Measurements from ENCODE around the gene CD9. TPM values are rescaled to one million over a fixed set of nuclear protein-coding genes. Genes with fewer than 3 reads are reported as not detected.

Gene CD9
- total and polyA plus RNA-seq, 2 donors (not counting 1 experiment from before 2014, with no cell fraction given): 7.2 to 12.8 TPM

GRCh38 chr12:6182279-6182898 lies 17.8 kb upstream of the CD9 start:
- Histone ChIP-seq H3K27ac (ENCODE audit: low read length in 2 of 2) (no peak overlapping the region), H3K9me3 (ENCODE audit: control extremely low read depth in 1 of 3, control insufficient read depth in 2 of 3, insufficient read depth in 1 of 3, low read length in 2 of 3) (no peaks in the 10 kb centered on the region), H3K79me2 (ENCODE audit: control insufficient read depth, insufficient read depth, low read length) (no peaks in the 10 kb centered on the region), H2AFZ (ENCODE audit: insufficient read depth, low read depth, low read length, poor library complexity, severe bottlenecking) (no peak overlapping the region), H3K4me2 (replicated peaks; ENCODE audit: low read depth, low read length, poor library complexity, severe bottlenecking) (no peak overlapping the region), H3K9ac (ENCODE audit: low read length) (no peak overlapping the region), H3K27me3 (replicated peaks in 1 of 4; ENCODE audit: control extremely low read depth in 1 of 4, control insufficient read depth in 3 of 4, insufficient read depth in 4 of 4, low read length in 3 of 4) (peaks cover 0 to 16% (median 0%) of the 10 kb centered on the region in 4 experiments), H4K20me1 (ENCODE audit: control insufficient read depth, insufficient read depth, low read length, poor library complexity, severe bottlenecking) (no peaks in the 10 kb centered on the region), H3K4me3 (ENCODE audit: control extremely low read depth in 1 of 5, extremely low read depth in 1 of 5, insufficient read depth in 1 of 5, low read depth in 2 of 5, low read length in 4 of 5) (no peak overlapping the region), H3K4me1 (ENCODE audit: control insufficient read depth in 2 of 2, insufficient read depth in 2 of 2, low read length in 2 of 2) (no peaks in the 10 kb centered on the region), H3K36me3 (replicated peaks in 1 of 2; ENCODE audit: control extremely low read depth in 1 of 2, control insufficient read depth in 1 of 2, extremely low read depth in 1 of 2, insufficient read depth in 2 of 2, low read length in 1 of 2) (no peaks in the 10 kb centered on the region)
- Mint-ChIP-seq H3K27me3 (peaks cover 36% of the 10 kb centered on the region), H3K27ac (no peak overlapping the region), H3K9me3 (ENCODE audit: insufficient read depth) (no peaks in the 10 kb centered on the region), H3K4me3 (no peak overlapping the region), H3K4me1 (no peaks in the 10 kb centered on the region)
- ChIA-PET CTCF (no interaction called here), POLR2A (no interaction called here)
- no peak for ATAC-seq (ENCODE audit: low read depth)
- DNase-seq: no peak
- no peak for TF ChIP-seq CTCF (IDR thresholded peaks at IDR 0.05)
- TF ChIP-seq EZH2 (IDR thresholded peaks at IDR 0.05; ENCODE audit: borderline replicate concordance, insufficient read depth, low read depth, low read length, poor library complexity, severe bottlenecking): no peak
- 64% methylated on average over 19 of the region's 19 CpGs for WGBS (ENCODE audit: insufficient coverage)
- intact Hi-C loops (cut with micrococcal nuclease): no loop called here

GRCh38 chr12:6183689-6184428 lies 16.3 kb upstream of the CD9 start:
- no peak overlapping the region for H3K4me3 Mint-ChIP-seq
- WGBS (ENCODE audit: insufficient coverage): 81% methylated on average over 4 of the region's 7 CpGs
- Histone ChIP-seq H3K4me1 (ENCODE audit: control insufficient read depth in 2 of 2, insufficient read depth in 2 of 2, low read length in 2 of 2) (peaks cover 1 to 2% of the 10 kb centered on the region in 2 donors), H3K4me2 (replicated peaks; ENCODE audit: low read depth, low read length, poor library complexity, severe bottlenecking) (no peak overlapping the region), H3K36me3 (replicated peaks in 1 of 2; ENCODE audit: control extremely low read depth in 1 of 2, control insufficient read depth in 1 of 2, extremely low read depth in 1 of 2, insufficient read depth in 2 of 2, low read length in 1 of 2) (no peaks in the 10 kb centered on the region), H3K9ac (ENCODE audit: low read length) (no peak overlapping the region), H3K27me3 (replicated peaks in 1 of 4; ENCODE audit: control extremely low read depth in 1 of 4, control insufficient read depth in 3 of 4, insufficient read depth in 4 of 4, low read length in 3 of 4) (peaks cover 0 to 26% (median under 1%) of the 10 kb centered on the region in 4 experiments), H3K27ac (ENCODE audit: low read length in 2 of 2) (no peak overlapping the region), H3K4me3 (ENCODE audit: control extremely low read depth in 1 of 5, extremely low read depth in 1 of 5, insufficient read depth in 1 of 5, low read depth in 2 of 5, low read length in 4 of 5) (no peak overlapping the region), H3K79me2 (ENCODE audit: control insufficient read depth, insufficient read depth, low read length) (no peaks in the 10 kb centered on the region), H2AFZ (ENCODE audit: insufficient read depth, low read depth, low read length, poor library complexity, severe bottlenecking) (no peak overlapping the region), H4K20me1 (ENCODE audit: control insufficient read depth, insufficient read depth, low read length, poor library complexity, severe bottlenecking) (no peaks in the 10 kb centered on the region), H3K9me3 (ENCODE audit: control extremely low read depth in 1 of 3, control insufficient read depth in 2 of 3, insufficient read depth in 1 of 3, low read length in 2 of 3) (no peaks in the 10 kb centered on the region)
- POLR2A ChIA-PET: no interaction called here
- H3K4me1 Mint-ChIP-seq: no peaks in the 10 kb centered on the region
- no peak overlapping the region for H3K27ac Mint-ChIP-seq
- ATAC-seq (ENCODE audit: low read depth) (no peak), DNase-seq (no peak)
- H3K27me3 Mint-ChIP-seq: peaks cover 43% of the 10 kb centered on the region
- intact Hi-C loops (cut with micrococcal nuclease): no loop called here
- TF ChIP-seq EZH2 (IDR thresholded peaks at IDR 0.05; ENCODE audit: borderline replicate concordance, insufficient read depth, low read depth, low read length, poor library complexity, severe bottlenecking) (no peak), CTCF (IDR thresholded peaks at IDR 0.05) (no peak)
- CTCF ChIA-PET: no interaction called here
- no peaks in the 10 kb centered on the region for H3K9me3 Mint-ChIP-seq (ENCODE audit: insufficient read depth)

Measured in B cell (primary cell).